Measurements from ENCODE around the gene APOL3. TPM values are rescaled to one million over a fixed set of nuclear protein-coding genes. Genes with fewer than 3 reads are reported as not detected.
A peak's percentile ranks its signal among the peaks of the same experiment; 100 is the strongest.

APOL3 gene
- total RNA-seq, 6 experiments from 2014 or later, result 1.0 to 2.3 (median 2.2) TPM

DNA sequence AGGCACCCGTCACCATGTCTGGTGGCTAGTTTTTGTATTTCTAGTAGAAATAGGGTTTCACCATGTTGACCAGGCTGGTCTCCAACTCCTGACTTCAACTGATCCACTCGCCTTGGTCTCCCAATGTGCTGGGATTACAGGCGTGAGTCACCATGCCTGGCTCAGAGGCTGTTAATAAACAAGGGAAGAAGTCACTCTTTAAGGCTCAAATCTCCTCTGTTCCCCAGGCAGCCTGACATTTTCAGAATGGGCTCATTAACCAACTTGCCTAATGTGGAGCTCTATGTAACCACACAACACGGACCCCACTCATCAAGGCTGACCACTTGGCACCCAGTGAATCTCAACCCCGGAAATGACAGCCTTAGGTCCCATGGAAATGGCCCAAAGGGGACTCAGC, 24.1 kb downstream of the APOL3 start:
- no peaks in the 10 kb centered on the region for H3K36me3 Mint-ChIP-seq (ENCODE audit: low read depth)
- TF ChIP-seq, protein P1, sequence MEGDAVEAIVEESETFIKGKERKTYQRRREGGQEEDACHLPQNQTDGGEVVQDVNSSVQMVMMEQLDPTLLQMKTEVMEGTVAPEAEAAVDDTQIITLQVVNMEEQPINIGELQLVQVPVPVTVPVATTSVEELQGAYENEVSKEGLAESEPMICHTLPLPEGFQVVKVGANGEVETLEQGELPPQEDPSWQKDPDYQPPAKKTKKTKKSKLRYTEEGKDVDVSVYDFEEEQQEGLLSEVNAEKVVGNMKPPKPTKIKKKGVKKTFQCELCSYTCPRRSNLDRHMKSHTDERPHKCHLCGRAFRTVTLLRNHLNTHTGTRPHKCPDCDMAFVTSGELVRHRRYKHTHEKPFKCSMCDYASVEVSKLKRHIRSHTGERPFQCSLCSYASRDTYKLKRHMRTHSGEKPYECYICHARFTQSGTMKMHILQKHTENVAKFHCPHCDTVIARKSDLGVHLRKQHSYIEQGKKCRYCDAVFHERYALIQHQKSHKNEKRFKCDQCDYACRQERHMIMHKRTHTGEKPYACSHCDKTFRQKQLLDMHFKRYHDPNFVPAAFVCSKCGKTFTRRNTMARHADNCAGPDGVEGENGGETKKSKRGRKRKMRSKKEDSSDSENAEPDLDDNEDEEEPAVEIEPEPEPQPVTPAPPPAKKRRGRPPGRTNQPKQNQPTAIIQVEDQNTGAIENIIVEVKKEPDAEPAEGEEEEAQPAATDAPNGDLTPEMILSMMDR (IDR thresholded peaks at IDR 0.05), result no peak
- H3K4me3 Mint-ChIP-seq, result no peak overlapping the region; the same call in 1 of the 2 replicates
- no peaks in the 10 kb centered on the region for H3K9me3 Mint-ChIP-seq
- peak overlapping the region; percentile 89 for H3K27ac Mint-ChIP-seq
- peaks cover 31% of the 10 kb centered on the region for H3K27me3 Mint-ChIP-seq (ENCODE audit: insufficient read depth)
- H3K4me1 Mint-ChIP-seq (ENCODE audit: low read depth), result peaks cover 21% of the 10 kb centered on the region
- peak; percentile 67 for DNase-seq

DNA sequence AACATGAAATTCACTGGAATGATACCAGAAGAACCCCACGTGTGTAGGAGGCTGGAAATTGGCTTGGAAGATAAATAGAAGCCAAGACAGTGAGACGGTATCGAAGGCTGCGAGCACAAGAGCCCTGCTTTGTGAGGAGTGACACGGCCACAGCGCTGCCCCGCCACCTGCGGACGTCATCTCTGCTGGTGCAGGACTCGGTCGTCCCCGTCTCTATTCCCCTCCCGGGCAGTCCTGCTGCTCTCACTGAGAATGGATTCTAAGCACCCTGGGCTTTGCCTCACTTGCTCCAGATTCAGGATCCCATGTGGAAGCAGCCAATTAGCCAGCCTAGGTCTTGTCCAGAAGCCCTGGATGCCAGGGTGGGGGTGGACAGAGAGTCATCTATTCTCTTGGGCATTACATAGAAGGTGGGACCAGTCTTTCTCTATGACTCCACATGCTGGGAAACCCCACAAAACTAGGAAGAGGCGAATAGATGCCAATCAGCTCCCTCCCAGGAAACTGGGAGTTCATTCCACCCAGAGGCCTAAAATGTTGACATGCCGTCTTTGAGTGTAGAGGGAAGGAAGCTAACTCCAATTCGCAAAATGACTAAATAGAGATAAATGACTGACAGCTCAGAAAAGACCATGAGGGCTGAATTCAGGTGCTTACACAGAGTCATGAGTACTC, 25.1 kb downstream of the APOL3 start:
- no peaks in the 10 kb centered on the region for H3K36me3 Mint-ChIP-seq (ENCODE audit: low read depth)
- DNase-seq, result no peak
- peaks cover 21% of the 10 kb centered on the region for H3K4me1 Mint-ChIP-seq (ENCODE audit: low read depth)
- H3K4me3 Mint-ChIP-seq, result no peak overlapping the region
- no peaks in the 10 kb centered on the region for H3K9me3 Mint-ChIP-seq
- H3K27me3 Mint-ChIP-seq (ENCODE audit: insufficient read depth), result peaks cover 25% of the 10 kb centered on the region
- no peak overlapping the region for H3K27ac Mint-ChIP-seq
- TF ChIP-seq, protein P1 (IDR thresholded peaks at IDR 0.05), result no peak

DNA sequence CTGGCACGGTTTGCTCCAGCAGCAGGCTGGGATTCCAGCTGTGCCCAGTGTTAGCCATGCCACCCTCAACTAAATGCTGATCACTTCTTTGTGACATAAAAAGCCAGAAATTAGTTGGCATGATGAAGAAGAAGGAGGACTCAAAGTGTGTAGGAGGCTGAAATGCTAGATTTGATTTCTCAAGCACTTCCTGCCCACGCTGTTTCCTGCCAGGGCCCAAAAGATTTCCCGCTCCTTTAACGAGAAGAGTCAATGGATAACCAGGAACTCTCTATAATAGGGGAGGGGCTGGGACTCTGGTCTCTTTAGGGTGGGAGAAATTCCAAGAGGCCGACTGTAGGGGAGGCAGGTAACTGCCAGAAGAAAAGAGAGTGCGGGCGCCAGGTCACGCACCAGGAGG, 26.4 kb downstream of the APOL3 start:
- Mint-ChIP-seq H3K4me3 (no peak overlapping the region), H3K4me1 (ENCODE audit: low read depth) (peaks cover 27% of the 10 kb centered on the region), H3K9me3 (no peaks in the 10 kb centered on the region), H3K27ac (no peak overlapping the region), H3K36me3 (ENCODE audit: low read depth) (no peaks in the 10 kb centered on the region), H3K27me3 (ENCODE audit: insufficient read depth) (peaks cover 28% of the 10 kb centered on the region)
- TF ChIP-seq, protein P1 (IDR thresholded peaks at IDR 0.05), result no peak
- no peak for DNase-seq

DNA sequence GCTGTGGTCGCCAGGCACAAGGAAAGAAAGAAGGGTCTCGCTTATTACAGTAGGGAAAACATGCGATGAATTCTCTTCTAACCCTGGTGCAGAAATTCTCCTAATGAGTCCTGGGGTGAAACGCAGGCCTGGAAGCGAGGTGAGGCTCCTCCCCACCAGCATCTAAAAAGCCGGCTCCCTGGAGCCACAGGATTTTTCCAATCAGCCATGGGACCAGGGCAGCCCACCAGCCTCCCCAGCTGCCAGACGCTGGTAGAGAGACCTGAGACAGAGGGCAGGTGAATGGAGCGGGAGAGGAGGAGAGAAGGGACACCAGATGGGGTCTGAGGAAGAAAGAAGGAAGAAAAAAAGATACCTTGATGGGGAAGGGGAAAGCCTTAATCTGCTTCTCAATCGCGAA, 28.6 kb downstream of the APOL3 start:
- H3K9me3 Mint-ChIP-seq, result no peaks in the 10 kb centered on the region
- H3K4me1 Mint-ChIP-seq (ENCODE audit: low read depth), result peaks cover 19% of the 10 kb centered on the region
- H3K27me3 Mint-ChIP-seq (ENCODE audit: insufficient read depth), result peaks cover 42% of the 10 kb centered on the region
- H3K36me3 Mint-ChIP-seq (ENCODE audit: low read depth), result no peaks in the 10 kb centered on the region
- H3K4me3 Mint-ChIP-seq, result no peak overlapping the region
- no peak overlapping the region for H3K27ac Mint-ChIP-seq
- no peak for DNase-seq
- TF ChIP-seq, protein P1 (IDR thresholded peaks at IDR 0.05), result no peak

DNA sequence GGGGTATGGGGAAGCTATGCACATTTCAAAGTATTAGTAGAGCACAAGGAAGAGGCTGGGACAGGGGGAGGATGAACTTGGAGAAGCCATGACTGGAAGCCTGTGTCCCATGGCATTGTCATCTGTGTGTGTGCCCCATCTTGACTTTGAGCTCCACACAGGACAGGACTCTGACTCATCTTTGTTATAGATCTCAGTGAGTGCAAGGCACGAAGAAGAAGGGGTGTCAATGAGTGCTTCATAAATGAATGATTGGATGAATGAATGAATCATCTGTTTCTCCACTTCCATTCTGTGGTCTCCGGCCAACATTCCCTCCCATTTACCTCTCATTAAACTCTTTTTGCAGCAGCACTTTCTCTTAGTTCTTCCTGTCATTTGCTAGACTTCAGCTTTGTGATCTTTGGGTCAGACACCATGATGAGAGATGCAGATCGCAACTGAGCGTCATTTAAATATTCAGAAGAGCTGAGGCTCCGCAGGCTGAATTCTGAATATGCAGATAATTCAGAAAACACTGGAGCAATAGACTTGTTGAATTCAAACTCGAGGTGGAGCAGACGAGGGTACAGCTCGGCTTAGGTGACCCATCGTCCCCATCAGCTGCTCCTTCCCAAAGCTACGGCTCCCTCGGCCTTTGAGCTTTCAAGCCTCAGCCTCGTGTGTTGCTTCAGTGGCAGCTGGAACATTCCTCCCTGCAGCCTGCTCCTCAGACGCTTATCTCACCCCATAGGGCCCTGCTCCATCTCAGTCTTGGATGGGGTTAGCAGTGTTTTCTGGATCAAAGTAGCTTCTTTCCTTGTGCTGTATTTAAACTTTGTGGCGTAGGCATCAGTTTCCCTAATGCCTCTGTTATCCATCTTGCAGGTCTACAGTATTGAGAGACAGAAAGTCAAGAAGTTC, 30.8 kb downstream of the APOL3 start:
- no peak overlapping the region for H3K4me3 Mint-ChIP-seq
- peaks cover 9% of the 10 kb centered on the region for H3K4me1 Mint-ChIP-seq (ENCODE audit: low read depth)
- no peak for DNase-seq
- H3K27ac Mint-ChIP-seq, result no peak overlapping the region
- TF ChIP-seq, protein P1 (IDR thresholded peaks at IDR 0.05), result no peak
- no peaks in the 10 kb centered on the region for H3K36me3 Mint-ChIP-seq (ENCODE audit: low read depth)
- peaks cover 42% of the 10 kb centered on the region for H3K27me3 Mint-ChIP-seq (ENCODE audit: insufficient read depth)
- H3K9me3 Mint-ChIP-seq, result no peaks in the 10 kb centered on the region
